GM18517 (cell line): ENCODE measurements around the gene C1QL4.
"Not testable (repeated sequence)": the region's sequence is repeated elsewhere in the genome, so short reads cannot be mapped to it uniquely, and the experiment has no call there.

Experiments
- ATAC-seq: cut with Tn5 transposase; IDR thresholded peaks from one replicate; pipeline ENCODE4 v1.9.1; 2021; ENCODE audit warnings: mild to moderate bottlenecking, moderate library complexity; ENCODE audit not compliant: unreplicated experiment

The C1QL4 gene

GRCh38 chr12:49282740-49283375 is 54.1 kb downstream of the C1QL4 start:
- ATAC-seq, result not testable (repeated sequence)
